22Rv1 (cell line): ENCODE data around the gene CNTN4.

ENCODE experiments used
- ZFX ChIP-seq: fragments of 450-650 bp; IDR thresholded peaks from 2 replicates; pipeline ENCODE4 v1.6.1; 2017; ENCODE audit warnings: antibody characterized with exemption, borderline replicate concordance
- TF ChIP-seq, protein P1 (sequence below): fragments of 450-650 bp; IDR thresholded peaks from 2 replicates; pipeline ENCODE4 v1.5.1; 2017; ENCODE audit warnings: mild to moderate bottlenecking

DNA sequence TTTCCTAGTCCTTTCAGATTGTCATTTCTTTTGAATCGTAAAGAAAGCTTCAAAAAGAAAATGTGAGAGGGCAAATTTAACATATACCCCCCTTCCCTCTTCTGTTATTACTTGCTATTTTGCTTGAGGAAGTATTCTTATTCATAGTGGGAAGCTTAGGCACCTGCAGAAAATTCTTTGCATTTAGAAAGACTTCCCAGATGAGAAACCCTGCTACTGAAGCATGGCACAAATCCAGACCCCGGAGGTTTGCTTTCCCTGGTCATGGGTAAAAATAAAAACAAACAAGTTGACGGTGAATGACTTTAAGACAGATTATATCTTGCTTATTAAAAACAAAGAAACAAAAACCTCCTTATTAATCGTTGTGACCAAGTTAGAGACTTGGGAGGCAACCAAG lies 917.6 kb downstream of the CNTN4 start:
- TF ChIP-seq, protein P1, sequence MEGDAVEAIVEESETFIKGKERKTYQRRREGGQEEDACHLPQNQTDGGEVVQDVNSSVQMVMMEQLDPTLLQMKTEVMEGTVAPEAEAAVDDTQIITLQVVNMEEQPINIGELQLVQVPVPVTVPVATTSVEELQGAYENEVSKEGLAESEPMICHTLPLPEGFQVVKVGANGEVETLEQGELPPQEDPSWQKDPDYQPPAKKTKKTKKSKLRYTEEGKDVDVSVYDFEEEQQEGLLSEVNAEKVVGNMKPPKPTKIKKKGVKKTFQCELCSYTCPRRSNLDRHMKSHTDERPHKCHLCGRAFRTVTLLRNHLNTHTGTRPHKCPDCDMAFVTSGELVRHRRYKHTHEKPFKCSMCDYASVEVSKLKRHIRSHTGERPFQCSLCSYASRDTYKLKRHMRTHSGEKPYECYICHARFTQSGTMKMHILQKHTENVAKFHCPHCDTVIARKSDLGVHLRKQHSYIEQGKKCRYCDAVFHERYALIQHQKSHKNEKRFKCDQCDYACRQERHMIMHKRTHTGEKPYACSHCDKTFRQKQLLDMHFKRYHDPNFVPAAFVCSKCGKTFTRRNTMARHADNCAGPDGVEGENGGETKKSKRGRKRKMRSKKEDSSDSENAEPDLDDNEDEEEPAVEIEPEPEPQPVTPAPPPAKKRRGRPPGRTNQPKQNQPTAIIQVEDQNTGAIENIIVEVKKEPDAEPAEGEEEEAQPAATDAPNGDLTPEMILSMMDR: no peak
- no peak for TF ChIP-seq ZFX
